H1 (cell line): Measurements from ENCODE around the gene ZNF768. TPM values are rescaled to one million over a fixed set of nuclear protein-coding genes. Genes with fewer than 3 reads are reported as not detected.

Experiments
- ATF2 ChIP-seq: IDR thresholded peaks from 2 replicates; pipeline ENCODE4 v1.6.1; 2012; ENCODE audit warnings: low read length, inconsistent platforms
- ATF3 ChIP-seq: IDR thresholded peaks from 2 replicates; pipeline ENCODE4 v1.6.1; 2011; ENCODE audit warnings: low read depth, mild to moderate bottlenecking, low read length; ENCODE audit not compliant: insufficient read depth
- BACH1 ChIP-seq: IDR thresholded peaks from 2 replicates; pipeline ENCODE4 v1.6.1; 2012; ENCODE audit warnings: low read length, improper control_type of control experiment
- CTBP2 ChIP-seq: IDR thresholded peaks from 2 replicates; pipeline ENCODE4 v1.7.0; 2011; ENCODE audit warnings: borderline replicate concordance, mild to moderate bottlenecking, moderate library complexity, mixed read lengths, low read length; ENCODE audit not compliant: insufficient read depth, insufficient read length
- EGR1 ChIP-seq: IDR thresholded peaks from 2 replicates; pipeline ENCODE4 v1.6.1; 2011; ENCODE audit warnings: low read depth, low read length, borderline replicate concordance
- GABPA ChIP-seq: IDR thresholded peaks from 2 replicates; pipeline ENCODE4 v1.6.1; 2011; ENCODE audit warnings: mild to moderate bottlenecking, low read length, moderate library complexity, borderline replicate concordance; ENCODE audit not compliant: insufficient read depth
- GTF2F1 ChIP-seq: IDR thresholded peaks from 2 replicates; pipeline ENCODE4 v1.6.1; 2012; ENCODE audit warnings: low read depth, low read length, improper control_type of control experiment, borderline replicate concordance
- JUN ChIP-seq: IDR thresholded peaks from 2 replicates; pipeline ENCODE4 v1.6.1; 2011; ENCODE audit warnings: low read depth, mild to moderate bottlenecking, improper control_type of control experiment, low read length
- JUND ChIP-seq: IDR thresholded peaks from 2 replicates; pipeline ENCODE4 v1.6.1; 2011; ENCODE audit warnings: mild to moderate bottlenecking, improper control_type of control experiment, low read length
- NRF1 ChIP-seq: IDR thresholded peaks from 2 replicates; pipeline ENCODE4 v1.6.1; 2011; ENCODE audit warnings: mild to moderate bottlenecking, low read depth, low read length, improper control_type of control experiment
- PHF8 ChIP-seq: fragments of 200-600 bp; sonication (generic); conservative IDR thresholded peaks from 2 replicates; pipeline ENCODE4 v1.7.1; 2012; ENCODE audit warnings: low read depth, mild to moderate bottlenecking, inconsistent platforms, low read length, moderate library complexity
- POLR2A ChIP-seq, 2 experiments: IDR thresholded peaks; 1 replicate in 1 of 2; 2 replicates in 1 of 2; pipeline ENCODE4 v1.6.1; 2011; ENCODE audit warnings: low read depth in 2 of 2, low read length in 2 of 2, mild to moderate bottlenecking in 2 of 2; ENCODE audit errors: control extremely low read depth in 1 of 2
- RFX5 ChIP-seq: IDR thresholded peaks from 2 replicates; pipeline ENCODE4 v1.6.1; 2011; ENCODE audit warnings: low read depth, low read length, improper control_type of control experiment, borderline replicate concordance
- RNF2 ChIP-seq: fragments of 200-900, 300-1000 bp; sonication (generic); IDR thresholded peaks from 2 replicates; pipeline ENCODE4 v1.7.1; 2016; ENCODE audit warnings: borderline replicate concordance, low read depth, mild to moderate bottlenecking, antibody characterized with exemption, low read length; ENCODE audit not compliant: poor library complexity, severe bottlenecking; ENCODE audit errors: missing control alignments
- RXRA ChIP-seq: IDR thresholded peaks from 2 replicates; pipeline ENCODE4 v1.6.1; 2011; ENCODE audit warnings: low read depth, mild to moderate bottlenecking, low read length, moderate library complexity; ENCODE audit not compliant: insufficient read depth
- SAP30 ChIP-seq: fragments of 300-600 bp; sonication (generic); IDR thresholded peaks from 2 replicates; pipeline ENCODE4 v1.7.1; 2012; ENCODE audit warnings: low read length, moderate library complexity, mild to moderate bottlenecking, inconsistent platforms; ENCODE audit not compliant: insufficient read depth, insufficient replicate concordance
- SIN3A ChIP-seq, 2 experiments: IDR thresholded peaks in 1 of 2; conservative IDR thresholded peaks in 1 of 2; 2 replicates each; pipeline ENCODE4 v1.6.1; 2011 to 2012; ENCODE audit warnings: low read length in 2 of 2, improper control_type of control experiment in 1 of 2, low read depth in 1 of 2, mild to moderate bottlenecking in 1 of 2
- SIRT6 ChIP-seq: IDR thresholded peaks from one replicate; pipeline ENCODE4 v1.7.1; 2012; ENCODE audit warnings: low read length, inconsistent platforms
- SP2 ChIP-seq: IDR thresholded peaks from 2 replicates; pipeline ENCODE4 v1.6.1; 2012; ENCODE audit warnings: mild to moderate bottlenecking, low read length, inconsistent platforms
- polyA plus RNA-seq, 7 experiments: library from polyadenylated mRNA; depleted of rRNA in 3 of 7; stranded (reverse) in 5 of 7; unstranded in 2 of 7; fragments of >200 nt in 5 of 7; fragments of 200-250 nt in 2 of 7; gene quantifications; 1 replicate in 5 of 7; 2 replicates in 1 of 7; 4 replicates in 1 of 7; pipeline versions ENCODE4 v1.2.1 to v1.2.3, GENCODE V29; 2011 to 2013; ENCODE audit warnings: missing spikeins in 2 of 7, mixed read lengths in 2 of 7
- total RNA-seq: library from RNA; stranded (reverse); fragmentation: NEBNext Ultra II Directional; extraction: Animal tissue kit (Norgen Biotek cat#: 25700); gene quantifications from 2 replicates; pipeline ENCODE4 v1.2.1, GENCODE V29; 2021
- TF ChIP-seq, protein P1 (sequence below): IDR thresholded peaks from 2 replicates; pipeline ENCODE4 v1.6.1; 2011; ENCODE audit warnings: low read length, improper control_type of control experiment

The ZNF768 gene
- total and polyA plus RNA-seq, 2 of the 8 experiments (the other 6 are each of a cell fraction or from before 2014, with no cell fraction given): 36.1 to 47.7 TPM

DNA sequence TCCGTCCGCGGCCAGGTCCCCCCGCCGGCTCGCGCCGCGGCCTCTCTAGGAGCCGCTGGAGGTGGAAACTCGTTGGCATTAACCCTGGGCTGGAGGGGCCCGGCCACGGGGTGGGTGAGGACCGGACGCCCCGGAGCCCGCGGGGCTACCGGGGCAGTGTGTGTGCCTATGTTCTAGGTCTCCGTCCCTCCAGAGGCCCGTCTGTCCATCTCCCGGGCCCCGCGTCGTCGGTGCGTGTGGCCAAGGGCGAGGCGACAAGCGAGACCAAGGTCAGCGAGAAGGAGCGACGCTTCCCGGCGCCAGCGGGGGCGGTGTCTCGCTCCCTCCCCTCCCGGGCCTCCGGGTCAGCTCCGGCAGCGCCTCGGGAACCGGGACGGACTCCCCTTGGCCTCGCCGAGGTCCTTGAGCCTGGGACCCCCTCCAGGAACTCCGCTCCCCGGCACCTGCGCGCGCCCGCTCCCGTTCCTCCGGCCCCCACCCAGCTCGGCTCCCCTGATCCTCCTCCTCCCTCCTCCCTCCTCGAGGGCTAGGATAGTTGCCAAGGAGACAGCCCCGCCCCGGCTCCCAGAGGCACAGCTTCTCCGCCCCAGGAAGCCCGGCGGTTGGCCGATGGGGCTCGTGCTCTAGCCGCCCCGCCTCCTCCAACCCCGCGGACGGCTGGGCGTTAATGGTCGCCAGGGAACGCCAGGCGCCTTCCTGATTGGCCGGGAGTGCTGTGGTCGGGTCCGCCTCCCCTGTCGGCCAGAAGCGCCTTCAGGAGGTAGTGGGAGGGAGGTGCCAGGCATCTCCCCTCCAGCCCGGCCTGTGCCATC lies 663 bp upstream of the ZNF768 start (continued):
- no peak for TF ChIP-seq ATF2
- no peak for TF ChIP-seq ATF3
- no peak for TF ChIP-seq BACH1
- TF ChIP-seq, protein P1, sequence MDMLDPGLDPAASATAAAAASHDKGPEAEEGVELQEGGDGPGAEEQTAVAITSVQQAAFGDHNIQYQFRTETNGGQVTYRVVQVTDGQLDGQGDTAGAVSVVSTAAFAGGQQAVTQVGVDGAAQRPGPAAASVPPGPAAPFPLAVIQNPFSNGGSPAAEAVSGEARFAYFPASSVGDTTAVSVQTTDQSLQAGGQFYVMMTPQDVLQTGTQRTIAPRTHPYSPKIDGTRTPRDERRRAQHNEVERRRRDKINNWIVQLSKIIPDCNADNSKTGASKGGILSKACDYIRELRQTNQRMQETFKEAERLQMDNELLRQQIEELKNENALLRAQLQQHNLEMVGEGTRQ: peak; percentile 11; the same call in 1 of the 2 replicates
- TF ChIP-seq PHF8: peak; percentile 70
- peak in 1 of 2 experiments; percentile 81; a peak in 2 of 3 replicates for TF ChIP-seq POLR2A (IDR thresholded peaks at IDR 0.05; ENCODE audit: control extremely low read depth in 1 of 2, low read depth in 2 of 2, low read length in 2 of 2)
- TF ChIP-seq RFX5: no peak
- peak; percentile 61 to 73; a peak in 2 of 4 replicates for TF ChIP-seq SIN3A (conservative IDR thresholded peaks at IDR 0.05 in 1 of 2, IDR thresholded peaks at IDR 0.05 in 1 of 2; ENCODE audit: low read depth in 1 of 2, low read length in 2 of 2)
- TF ChIP-seq GTF2F1: no peak
- peak; percentile 91 for TF ChIP-seq SP2
- no peak for TF ChIP-seq RNF2
- TF ChIP-seq JUN: no peak
- no peak for TF ChIP-seq JUND
- TF ChIP-seq EGR1: peak; percentile 93
- TF ChIP-seq NRF1: no peak
- TF ChIP-seq RXRA: no peak
- TF ChIP-seq GABPA: peak; percentile 87
- TF ChIP-seq CTBP2: no peak
- no peak for TF ChIP-seq SAP30
- no peak for TF ChIP-seq SIRT6
